GM12891 (cell line): ENCODE data around the gene ST6GAL1.
"Not testable (repeated sequence)": the region's sequence is repeated elsewhere in the genome, so short reads cannot be mapped to it uniquely, and the experiment has no call there.

Experiments
- DNase-seq: peaks from one replicate; pipeline ENCODE4 v3.0.0; 2011; ENCODE audit warnings: low spot score; ENCODE audit not compliant: insufficient read length
- FAIRE-seq: peaks from 2 replicates; lab custom pipeline; 2011; peaks lifted over from hg19 to GRCh38; lab: Jason Lieb, UNC
- PAX5 ChIP-seq: IDR thresholded peaks from 2 replicates; pipeline ENCODE4 v1.6.1; 2011; ENCODE audit warnings: low read length, moderate library complexity, mild to moderate bottlenecking; ENCODE audit not compliant: insufficient read depth, severe bottlenecking
- POLR2A ChIP-seq: IDR thresholded peaks from 2 replicates; pipeline ENCODE4 v1.6.1; 2011; ENCODE audit warnings: low read depth, low read length, control low read depth
- POLR2AphosphoS5 ChIP-seq: IDR thresholded peaks from 2 replicates; pipeline ENCODE4 v1.6.1; 2011; ENCODE audit warnings: low read depth, low read length, control low read depth
- POU2F2 ChIP-seq: IDR thresholded peaks from 2 replicates; pipeline ENCODE4 v1.6.1; 2011; ENCODE audit warnings: low read depth, mild to moderate bottlenecking, control low read depth, low read length, moderate library complexity
- SPI1 ChIP-seq: IDR thresholded peaks from 2 replicates; pipeline ENCODE4 v1.6.1; 2011; ENCODE audit warnings: low read depth, low read length, control low read depth
- TAF1 ChIP-seq: IDR thresholded peaks from 2 replicates; pipeline ENCODE4 v1.6.1; 2011; ENCODE audit warnings: low read depth, low read length, control low read depth

ST6GAL1 gene

DNA sequence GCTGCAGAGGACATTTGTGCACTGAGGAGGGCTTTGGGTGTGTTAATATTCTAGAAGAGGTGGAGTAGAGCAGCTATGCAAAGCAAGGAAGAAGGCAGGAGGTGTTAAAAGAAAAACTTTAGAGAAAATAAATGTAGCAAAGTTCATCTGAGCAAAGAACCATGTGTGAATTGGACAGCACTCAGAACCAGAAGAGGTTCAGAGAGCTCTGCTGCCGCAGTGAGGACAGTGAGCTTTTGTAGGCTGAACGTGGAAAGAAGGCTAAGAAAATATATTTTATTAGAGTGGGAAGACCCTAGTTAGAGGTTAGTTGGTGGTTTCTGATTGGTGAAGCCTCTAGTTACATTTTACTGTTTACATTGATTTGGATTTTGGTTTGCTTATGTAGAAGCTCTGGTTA lies 50.7 kb downstream of the ST6GAL1 start:
- FAIRE-seq (no peak), DNase-seq (no peak)
- TF ChIP-seq SPI1 (no peak), TAF1 (no peak), PAX5 (no peak), POLR2AphosphoS5 (no peak), POU2F2 (no peak), POLR2A (no peak)

DNA sequence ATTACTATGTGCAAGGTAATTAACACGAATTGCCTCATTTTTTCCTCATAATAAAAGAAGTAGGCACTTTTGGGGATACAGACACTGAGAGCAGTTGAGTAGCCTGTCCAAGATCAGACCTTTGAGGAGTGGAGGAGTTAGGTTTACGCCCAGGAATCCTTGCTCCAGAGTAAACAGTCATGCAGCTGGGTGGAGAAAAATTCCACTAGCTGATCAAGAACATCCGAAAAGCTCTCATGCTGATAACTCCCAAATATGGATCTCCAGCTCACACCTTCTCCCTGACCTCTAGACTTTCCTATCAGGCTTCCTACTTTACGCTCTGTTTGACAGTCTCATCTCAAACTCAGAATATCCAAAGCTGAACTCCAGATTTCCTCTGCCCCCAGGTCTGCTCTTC lies 53.3 kb downstream of the ST6GAL1 start:
- DNase-seq (no peak), FAIRE-seq (no peak)
- no peak for TF ChIP-seq SPI1
- TF ChIP-seq POU2F2 = no peak
- no peak for TF ChIP-seq PAX5
- TF ChIP-seq POLR2A = no peak
- TF ChIP-seq TAF1 = no peak
- no peak for TF ChIP-seq POLR2AphosphoS5

GRCh38 chr3:186984064-186984463 lies 53.7 kb downstream of the ST6GAL1 start:
- no peak for DNase-seq
- TF ChIP-seq POU2F2 (no peak), SPI1 (no peak), PAX5 (no peak), POLR2A (no peak), TAF1 (no peak), POLR2AphosphoS5 (no peak)
- FAIRE-seq = no peak

- peak; percentile 85 for FAIRE-seq
- no peak for DNase-seq
- TF ChIP-seq POLR2AphosphoS5 (no peak), SPI1 (peak; percentile 95), POU2F2 (no peak), TAF1 (no peak)
Measured at GRCh38 chr3:186985661-186986364, 55.5 kb downstream of the ST6GAL1 start.

DNA sequence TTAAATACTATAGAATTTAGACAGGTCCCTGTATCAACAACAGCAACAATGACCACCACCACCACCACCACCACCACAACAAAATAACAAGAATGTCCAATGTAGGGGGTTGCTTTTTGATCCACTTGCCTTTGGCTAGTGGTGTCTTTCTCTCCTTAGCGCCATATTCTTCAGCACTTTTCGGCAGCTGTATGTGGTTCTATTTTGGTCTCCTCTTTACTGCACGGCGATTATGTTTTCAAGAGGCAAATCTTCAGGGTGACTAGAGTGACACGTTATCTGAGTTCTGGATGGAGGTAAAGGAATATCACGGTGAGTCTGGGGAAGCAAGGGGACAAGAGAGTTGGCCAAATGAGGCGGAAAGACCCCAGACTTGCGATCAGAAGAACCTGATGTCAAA lies 56.1 kb downstream of the ST6GAL1 start:
- FAIRE-seq (peak; percentile 65), DNase-seq (no peak)

DNA sequence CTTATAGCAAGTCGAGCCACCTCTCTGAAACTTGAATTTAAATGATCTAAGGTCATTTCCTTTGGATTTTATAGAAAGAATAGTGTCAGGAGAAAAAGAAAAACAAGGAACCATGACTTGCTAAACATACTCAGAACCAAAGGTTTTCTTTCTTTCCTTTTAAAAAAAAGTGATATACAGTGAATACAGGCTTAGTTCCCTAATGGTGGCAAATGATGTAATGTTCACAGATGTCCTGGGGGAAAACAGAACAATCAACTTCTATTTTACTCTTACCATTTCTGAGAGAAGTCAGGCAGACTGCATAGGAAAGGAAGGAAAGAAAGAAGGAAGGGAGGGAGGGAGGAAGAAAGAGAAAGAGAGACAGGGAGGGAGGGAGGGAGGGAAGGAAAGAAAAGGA lies 56.5 kb downstream of the ST6GAL1 start:
- TF ChIP-seq POLR2A = no peak
- no peak for TF ChIP-seq SPI1
- no peak for TF ChIP-seq POLR2AphosphoS5
- no peak for TF ChIP-seq TAF1
- TF ChIP-seq PAX5 = no peak
- TF ChIP-seq POU2F2 = no peak
- DNase-seq (no peak), FAIRE-seq (no peak)

More for the DNA sequence above, 56.1 kb downstream of the ST6GAL1 start:
- no peak for TF ChIP-seq POU2F2
- TF ChIP-seq POLR2AphosphoS5 = no peak
- no peak for TF ChIP-seq TAF1
- no peak for TF ChIP-seq PAX5

GRCh38 chr3:186988806-186989205 lies 58.5 kb downstream of the ST6GAL1 start:
- no peak for TF ChIP-seq SPI1
- no peak for FAIRE-seq
- DNase-seq = no peak

DNA sequence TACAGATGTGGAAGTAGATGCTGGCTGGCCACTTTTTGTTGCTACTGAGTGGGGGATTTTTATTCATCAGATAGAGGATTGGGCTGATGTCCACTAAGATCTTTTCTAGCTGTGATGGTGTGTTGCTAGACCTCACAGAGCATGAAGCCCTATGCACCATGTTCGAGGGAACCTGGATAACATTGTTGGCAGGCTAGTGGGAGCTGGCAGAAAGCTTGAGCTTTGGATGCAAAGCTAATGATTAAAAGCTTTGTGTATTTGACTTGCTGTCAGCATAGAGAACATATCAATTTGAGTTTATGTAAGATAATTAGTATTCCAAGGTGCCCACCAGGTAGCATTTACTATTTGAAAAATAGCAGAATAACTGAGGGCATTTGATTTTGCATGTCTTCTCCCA lies 59.1 kb downstream of the ST6GAL1 start:
- FAIRE-seq (peak; percentile 28), DNase-seq (no peak)
- TF ChIP-seq SPI1 = no peak
- no peak for TF ChIP-seq POLR2A
- no peak for TF ChIP-seq POU2F2
- TF ChIP-seq PAX5 = no peak
- no peak for TF ChIP-seq TAF1

DNA sequence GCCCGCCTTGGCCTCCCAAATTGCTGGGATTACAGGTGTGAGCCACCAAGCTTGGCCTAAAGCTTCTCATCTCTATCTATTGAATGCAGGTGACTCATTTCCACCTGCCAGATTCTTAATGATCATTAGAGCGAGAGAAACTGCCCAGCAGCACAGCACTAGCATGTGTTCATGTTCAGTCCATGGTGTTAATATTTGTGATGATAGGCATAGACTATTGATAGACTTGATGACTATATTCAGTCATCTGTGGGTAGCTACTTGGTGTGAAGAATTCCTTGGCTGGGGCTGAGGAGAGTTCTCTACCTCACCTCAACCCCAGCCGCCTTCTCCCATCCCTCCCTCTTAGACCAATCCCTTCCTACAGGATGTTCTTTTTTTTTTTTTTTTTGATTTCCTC lies 60.0 kb downstream of the ST6GAL1 start:
- FAIRE-seq (no peak), DNase-seq (no peak)
- TF ChIP-seq SPI1 (no peak), POLR2AphosphoS5 (no peak), POLR2A (no peak), TAF1 (no peak), POU2F2 (no peak), PAX5 (no peak)

GRCh38 chr3:186990878-186991308 lies 60.6 kb downstream of the ST6GAL1 start:
- DNase-seq = no peak
- TF ChIP-seq POU2F2 (no peak), POLR2A (no peak), SPI1 (no peak), TAF1 (no peak)
- FAIRE-seq = peak; percentile 58

- FAIRE-seq (no peak), DNase-seq (no peak)
- no peak for TF ChIP-seq POLR2AphosphoS5
- no peak for TF ChIP-seq SPI1
- TF ChIP-seq POU2F2 = no peak
- TF ChIP-seq PAX5 = no peak
Measured at GRCh38 chr3:186991470-186991869, 61.1 kb downstream of the ST6GAL1 start.

DNA sequence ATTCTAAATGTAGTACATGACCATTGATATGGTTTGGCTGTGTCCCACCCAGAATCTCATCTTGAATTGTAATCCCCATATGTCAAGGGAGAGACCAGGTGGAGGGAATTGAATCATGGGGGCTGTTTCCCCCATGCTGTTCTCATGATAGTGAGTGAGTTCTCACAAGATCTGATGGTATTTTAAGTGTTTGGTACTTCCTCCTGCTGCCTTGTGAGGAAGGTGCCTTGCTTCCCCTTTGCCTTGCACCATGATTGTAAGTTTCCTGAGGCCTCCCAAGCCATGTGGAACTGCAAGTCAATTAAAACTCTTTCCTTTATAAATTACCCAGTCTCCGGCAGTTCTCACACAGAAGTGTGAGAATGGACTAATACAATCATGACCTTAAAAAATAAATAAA lies 61.8 kb downstream of the ST6GAL1 start:
- not testable (repeated sequence) for DNase-seq, FAIRE-seq
